Activated T-helper 1 cell treated with anti-CD3 and anti-CD28 coated beads, Interleukin-2, amount 50 U/mL, for 16 hours (primary cell): Measurements from ENCODE around the gene OPHN1.
A peak's percentile ranks its signal among the peaks of the same experiment; 100 is the strongest.

Source experiments
- DNase-seq, 2 donors: peaks; one replicate each; pipeline ENCODE4 v3.0.0-alpha.2; 2020; ENCODE audit warnings: low read depth in 1 of 2, low spot score in 1 of 2

The OPHN1 gene

GRCh38 chrX:68254738-68255645, 178.3 kb downstream of the OPHN1 start:
- DNase-seq = no peak

- DNase-seq = no peak
These were observed 180.6 kb downstream of the OPHN1 start for GRCh38 chrX:68252664-68253063.

DNA sequence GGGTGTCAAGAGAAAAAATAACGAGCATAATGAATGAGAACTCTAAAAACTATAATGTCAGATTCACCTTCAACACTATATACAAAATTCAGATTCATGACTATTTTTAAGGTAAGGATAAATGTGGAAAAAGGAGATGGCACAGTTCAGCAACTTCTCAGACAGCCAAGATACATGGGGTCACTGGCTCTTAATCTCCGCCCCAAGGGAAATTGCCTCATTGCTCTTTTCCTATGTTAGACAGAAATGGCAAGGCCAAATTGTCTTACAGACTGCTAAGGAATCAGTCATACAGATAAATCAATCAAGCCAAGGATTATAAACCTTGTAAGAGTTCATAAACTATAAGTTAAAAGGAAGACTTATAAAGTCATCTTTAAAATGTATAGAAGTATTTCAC, 183.4 kb downstream of the OPHN1 start:
- DNase-seq = no peak

GRCh38 chrX:68249401-68249831, 183.9 kb downstream of the OPHN1 start:
- DNase-seq = no peak

GRCh38 chrX:68238568-68238967, 194.7 kb downstream of the OPHN1 start:
- DNase-seq = no peak

- DNase-seq = no peak
These were observed 199.0 kb downstream of the OPHN1 start for GRCh38 chrX:68234171-68234910.

DNA sequence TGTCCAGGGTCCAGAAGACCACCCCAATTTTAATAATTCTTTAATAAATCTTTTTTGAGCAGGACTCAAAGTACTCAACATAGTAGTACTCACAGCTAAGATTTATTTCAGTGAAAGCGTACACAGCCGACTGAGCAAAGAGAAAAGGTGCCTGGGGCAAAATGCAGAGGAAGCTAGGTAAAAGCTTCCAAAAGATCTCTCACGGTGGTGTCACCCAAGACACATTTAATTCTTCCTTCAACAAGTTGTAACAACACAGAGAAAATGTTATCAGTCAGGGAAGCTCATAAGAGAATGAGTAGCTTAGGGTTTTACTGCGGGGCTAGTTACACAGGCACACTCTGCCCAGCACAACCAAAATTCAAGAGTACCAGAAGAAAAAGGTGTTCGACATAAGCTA, 201.1 kb downstream of the OPHN1 start:
- no peak for DNase-seq

DNA sequence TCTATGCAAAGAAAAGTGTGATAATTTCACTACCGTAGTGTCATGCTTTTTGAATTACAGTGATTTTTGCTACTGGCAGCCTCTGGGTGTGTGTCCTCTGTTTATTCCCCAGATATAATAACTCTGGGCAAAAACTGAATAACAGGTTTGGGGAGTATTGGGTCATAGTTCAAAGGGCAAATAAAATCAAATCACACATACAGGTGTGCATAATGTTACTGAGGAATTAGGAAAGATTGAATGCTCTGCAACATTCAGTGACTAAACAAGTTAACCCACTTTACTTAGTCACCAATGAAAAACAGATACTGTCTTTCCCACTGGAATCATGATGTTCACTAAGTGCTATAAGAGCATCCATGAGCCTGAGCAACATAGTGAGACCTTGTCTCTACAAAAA, 224.3 kb downstream of the OPHN1 start:
- no peak for DNase-seq

GRCh38 chrX:68204521-68205038, 228.7 kb downstream of the OPHN1 start:
- no peak for DNase-seq

DNA sequence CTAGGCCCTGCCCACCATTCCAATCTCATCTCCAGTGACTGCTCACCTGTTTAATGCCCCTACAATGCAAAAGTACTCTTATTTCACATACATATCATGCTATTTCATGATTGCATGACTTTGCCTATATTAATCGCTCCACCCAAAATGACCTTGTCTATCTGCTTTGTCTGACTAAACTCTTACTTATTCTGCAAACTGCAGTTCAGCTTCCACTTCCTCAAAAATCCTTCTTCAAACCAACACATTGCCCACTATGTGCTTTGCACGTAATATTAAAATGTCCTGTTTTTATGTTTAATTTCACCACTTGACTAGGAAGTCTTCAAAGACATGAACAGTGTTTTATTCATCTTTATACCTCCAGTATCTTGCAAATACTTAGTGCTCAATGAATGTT, 229.6 kb downstream of the OPHN1 start:
- no peak for DNase-seq

DNA sequence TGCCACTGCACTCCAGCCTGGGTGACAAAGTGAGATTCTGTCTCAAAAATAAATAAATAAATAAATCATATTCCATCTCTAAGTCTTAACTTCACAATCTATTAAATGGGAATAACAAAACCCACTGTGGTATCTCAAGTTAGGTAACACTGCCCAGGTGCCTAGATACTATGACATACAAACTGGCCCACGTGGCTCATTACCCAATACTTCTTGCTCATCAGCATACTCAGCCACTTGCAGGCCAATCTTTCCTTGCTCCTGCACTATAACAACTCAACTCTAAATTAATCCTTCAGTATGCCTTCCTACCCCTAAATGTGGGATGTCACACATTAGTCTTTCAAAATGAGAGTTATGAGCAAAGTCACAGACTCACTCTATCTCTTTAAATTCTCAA, 230.1 kb downstream of the OPHN1 start:
- DNase-seq = no peak

DNA sequence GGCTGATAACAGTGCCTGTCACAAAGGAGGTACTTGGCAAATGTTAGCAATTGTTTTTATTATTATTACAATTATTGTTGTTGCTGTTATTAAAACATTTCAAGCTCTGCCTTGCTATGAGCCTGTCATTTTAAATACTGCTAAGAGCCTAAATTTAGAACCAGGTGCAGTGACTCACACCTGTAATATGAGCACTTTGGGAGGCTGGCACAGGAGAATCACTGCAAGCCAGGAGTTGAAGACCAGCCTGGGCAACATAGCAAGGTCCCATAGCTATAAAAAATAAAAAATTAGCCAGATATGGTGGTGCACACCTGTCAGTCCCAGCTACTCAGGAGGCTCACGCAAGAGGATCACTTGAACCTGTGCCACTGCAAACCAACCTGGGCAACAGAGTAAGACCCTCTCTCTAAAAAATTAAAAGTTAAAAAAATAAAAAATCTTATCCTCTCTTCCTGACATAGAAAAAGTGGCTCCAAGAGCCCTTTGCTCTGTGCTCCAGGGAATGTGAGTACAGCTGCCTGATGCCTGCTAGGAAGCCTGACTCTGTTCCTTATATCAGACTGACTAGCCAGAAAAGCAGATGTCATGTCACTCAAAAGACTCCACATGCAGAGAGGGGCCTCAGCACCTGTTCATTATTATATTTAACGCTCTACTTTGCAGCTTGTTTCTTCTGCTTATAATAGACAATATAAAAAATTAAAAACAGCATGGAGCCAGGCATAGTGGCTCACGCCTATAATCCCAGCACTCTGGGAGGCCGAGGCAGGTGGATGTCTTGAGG, 234.0 kb downstream of the OPHN1 start:
- DNase-seq = no peak

DNA sequence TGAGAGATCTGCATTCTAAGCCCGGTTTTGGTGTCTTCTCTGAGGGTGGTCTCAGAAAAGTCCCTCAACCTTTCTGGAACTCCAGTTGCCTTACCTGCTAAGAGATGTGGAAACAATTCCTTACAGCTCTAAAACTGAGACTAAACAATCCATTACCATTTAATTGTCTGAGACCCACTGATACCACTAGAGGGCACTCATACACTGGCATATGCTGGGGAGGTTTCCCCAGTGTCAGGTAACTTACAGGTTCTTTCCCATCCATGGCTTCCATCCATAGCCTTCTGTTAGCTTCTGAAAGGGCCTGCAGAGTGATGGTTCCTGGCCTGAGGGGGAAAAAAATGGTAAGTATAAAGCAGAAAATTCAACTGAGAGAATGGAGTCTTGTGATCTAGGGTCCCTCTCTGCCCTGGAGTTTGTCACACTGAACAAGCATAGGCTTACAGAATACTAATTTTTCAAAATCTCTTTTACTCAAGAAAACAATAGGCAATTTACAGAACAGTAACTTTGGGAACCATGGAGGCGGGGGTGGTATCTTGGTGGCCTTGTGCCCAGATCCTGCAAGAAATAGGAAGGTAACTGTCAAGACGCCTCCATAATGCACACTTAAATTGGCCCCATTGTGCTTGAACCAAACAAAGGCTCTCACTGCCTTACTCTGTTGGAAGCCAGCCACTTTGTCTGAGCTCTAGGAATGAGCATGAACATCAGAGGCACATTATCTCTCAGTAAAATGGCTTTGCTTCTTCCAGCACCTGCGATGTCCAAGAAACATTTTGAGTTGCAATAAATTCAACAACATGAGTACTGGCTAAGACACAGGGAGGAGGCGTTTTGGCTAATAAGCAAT, 236.1 kb downstream of the OPHN1 start:
- peak in 1 of 2 donors; percentile 1 for DNase-seq

GRCh38 chrX:68195561-68195960, 237.7 kb downstream of the OPHN1 start:
- DNase-seq = no peak

DNA sequence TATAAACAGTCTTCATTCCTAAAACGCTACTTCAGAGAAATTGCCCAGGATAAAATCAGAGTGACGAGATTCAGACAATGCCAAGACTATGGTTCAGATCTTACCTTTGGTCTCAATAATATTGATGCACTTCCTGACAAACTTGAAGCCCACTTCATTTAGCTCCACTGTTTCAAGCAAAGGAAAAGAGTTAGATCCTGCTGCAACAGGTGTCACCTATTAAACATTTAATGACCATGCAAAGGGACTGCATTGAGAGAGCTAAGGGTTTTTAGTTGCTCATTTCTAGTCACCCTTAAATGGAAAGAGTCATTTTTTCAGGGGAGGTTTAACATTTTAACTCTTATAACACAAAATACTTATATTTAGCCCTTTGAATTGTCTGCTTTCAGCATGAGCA, 239.5 kb downstream of the OPHN1 start:
- DNase-seq = no peak

DNA sequence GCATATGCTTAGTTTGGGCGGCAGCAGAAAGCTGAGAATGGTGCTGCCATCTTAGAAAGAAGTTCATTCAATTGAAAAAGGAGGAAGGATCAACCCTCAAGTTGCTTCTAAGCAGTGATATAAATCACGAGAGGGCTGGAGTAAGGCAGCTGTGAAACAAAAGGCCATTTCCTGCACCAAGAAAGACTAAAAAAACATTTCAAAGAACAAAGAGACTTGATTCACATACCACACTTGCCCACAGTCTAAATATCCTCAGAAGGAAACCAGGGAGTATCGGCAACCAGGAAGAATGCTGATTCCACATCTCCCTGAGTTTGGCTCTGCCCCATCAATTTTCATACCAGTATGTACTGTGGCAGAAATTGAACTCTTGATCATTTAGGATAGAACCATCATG, 240.1 kb downstream of the OPHN1 start:
- no peak for DNase-seq

DNA sequence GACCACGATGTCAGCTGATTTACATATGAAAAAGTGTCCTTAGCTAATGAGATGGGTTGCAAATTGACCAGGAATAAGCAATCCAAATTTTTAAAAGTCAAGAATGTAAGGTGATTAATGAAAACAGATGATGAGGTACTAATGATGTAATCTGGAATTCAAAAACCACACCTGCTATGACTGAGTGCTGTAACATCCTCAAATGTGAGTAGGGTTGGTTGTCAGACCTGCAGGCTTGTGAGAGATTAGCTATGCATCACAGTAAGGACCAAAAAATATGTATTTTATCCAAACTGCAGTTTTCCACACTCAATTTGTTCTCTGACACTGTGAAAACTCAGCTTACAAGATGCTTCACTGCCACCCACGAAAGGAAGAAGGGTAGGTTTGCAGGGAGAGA, 242.5 kb downstream of the OPHN1 start:
- DNase-seq = no peak

DNA sequence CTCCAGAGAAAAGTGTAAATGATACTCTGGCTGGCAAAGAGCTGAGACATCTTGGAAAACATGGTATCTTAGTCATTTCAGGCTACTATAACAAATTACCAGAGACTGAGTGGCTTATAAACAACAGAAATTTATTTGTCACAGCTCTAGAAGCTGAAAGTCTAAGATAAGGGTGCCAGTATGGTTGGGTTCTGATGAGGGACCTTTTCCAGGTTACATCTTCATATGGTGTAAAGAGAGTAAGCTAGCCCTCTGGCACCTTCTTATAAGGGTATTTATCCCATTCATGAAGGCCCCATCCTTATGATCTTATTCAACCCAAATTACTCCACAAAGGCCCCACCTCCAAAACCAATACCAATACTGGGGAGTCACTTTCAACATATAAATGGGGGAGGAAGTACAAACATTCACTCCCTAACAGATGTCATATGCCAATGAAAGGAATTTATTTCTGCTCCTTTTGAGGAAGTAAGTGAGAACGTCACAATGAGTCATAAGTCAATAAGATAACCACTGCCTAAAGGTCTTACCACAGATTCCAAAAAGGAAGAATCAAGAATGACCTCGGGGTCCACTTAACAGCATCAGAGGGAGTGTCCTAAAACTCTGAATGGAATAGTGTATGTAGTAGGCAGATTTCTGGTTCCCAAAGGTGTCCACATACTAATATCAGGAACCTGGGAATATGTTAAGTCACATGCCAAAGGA, 246.6 kb downstream of the OPHN1 start:
- DNase-seq = no peak

DNA sequence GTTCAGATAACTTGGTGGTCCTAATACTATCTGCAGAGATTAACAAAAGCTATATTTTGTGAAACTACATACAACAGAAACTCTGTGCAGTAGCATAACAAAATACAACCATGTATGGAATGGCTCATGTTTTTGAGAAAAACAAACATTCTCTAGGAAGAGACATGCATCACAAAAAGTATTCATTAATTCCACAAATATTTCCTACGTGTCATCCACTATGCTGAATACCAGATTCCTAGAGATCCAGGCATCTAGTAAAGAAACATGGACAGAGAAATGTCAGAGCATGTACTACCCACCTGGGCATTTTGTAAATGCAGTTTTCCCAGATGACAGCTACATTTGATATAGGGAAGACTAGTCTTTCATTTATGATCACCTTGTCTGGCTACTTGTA, 248.1 kb downstream of the OPHN1 start:
- DNase-seq = no peak
